Gastrocnemius medialis (tissue), 4 donors: ENCODE data around the gene ITGAV. TPM values are rescaled to one million over a fixed set of nuclear protein-coding genes. Genes with fewer than 3 reads are reported as not detected.
A peak's percentile ranks its signal among the peaks of the same experiment; 100 is the strongest.

ENCODE experiments used
- ATAC-seq, 2 donors: fragments of 150-250 bp; one replicate each; pipeline ENCODE4 v1.9.1; 2016
- DNase-seq, 2 donors: peaks; one replicate each; pipeline ENCODE4 v3.0.0-alpha.2; 2019
- H3K27ac ChIP-seq, 4 donors: fragments of 200-600 bp; sonication (generic); 1 replicate in 1 of 4; 2 replicates in 3 of 4; pipeline ENCODE4 v1.5.1; 2016 to 2018; ENCODE audit warnings: mild to moderate bottlenecking in 2 of 4, moderate library complexity in 1 of 4
- H3K27me3 ChIP-seq, 3 donors: fragments of 200-600 bp; sonication (generic) in 2 of 3; 1 replicate in 1 of 3; 2 replicates in 2 of 3; pipeline versions ENCODE4 v1.5.1 to v1.6.0; 2016 to 2019; ENCODE audit warnings: mild to moderate bottlenecking in 1 of 3, moderate library complexity in 1 of 3
- H3K36me3 ChIP-seq, 2 donors: fragments of 200-600 bp; sonication (generic) in 1 of 2; one replicate each; pipeline ENCODE4 v1.5.1; 2017 to 2018
- H3K4me1 ChIP-seq, 2 donors: fragments of 200-600 bp; sonication (generic) in 1 of 2; one replicate each; pipeline ENCODE4 v1.5.1; 2016 to 2017; ENCODE audit warnings: mild to moderate bottlenecking in 2 of 2
- H3K4me3 ChIP-seq, 4 donors: fragments of 200-600 bp; sonication (generic) in 3 of 4; 1 replicate in 1 of 4; 2 replicates in 3 of 4; pipeline ENCODE4 v1.5.1; 2016 to 2019; ENCODE audit warnings: mild to moderate bottlenecking in 2 of 4
- H3K9me3 ChIP-seq, 3 donors: fragments of 200-600 bp; sonication (generic) in 2 of 3; 1 replicate in 1 of 3; 2 replicates in 2 of 3; pipeline ENCODE4 v1.5.1; 2016 to 2019
- CTCF ChIP-seq, 5 experiments: fragments of 450-650 bp in 3 of 5; fragments of 200-600 bp in 2 of 5; sonication (generic) in 2 of 5; IDR thresholded peaks in 4 of 5; conservative IDR thresholded peaks in 1 of 5; 1 replicate in 4 of 5; 2 replicates in 1 of 5; pipeline ENCODE4 v1.5.1; 2016 to 2019; ENCODE audit warnings: antibody characterized with exemption in 5 of 5, mild to moderate bottlenecking in 3 of 5, moderate library complexity in 3 of 5
- POLR2A ChIP-seq, 2 donors: fragments of 450-650 bp; IDR thresholded peaks; one replicate each; pipeline ENCODE4 v1.6.1; 2017; ENCODE audit warnings: antibody characterized with exemption in 2 of 2, mild to moderate bottlenecking in 2 of 2, moderate library complexity in 2 of 2
- in situ Hi-C, 4 donors: fragments of 200-750 bp; cut with MboI; loops; one replicate each; pipeline versions ENCODE4 v1.15.0 to v1.8.0; 2017; ENCODE audit warnings: low sequenced_read_pairs in 4 of 4
- intact Hi-C: fragments of 100-400 bp; cut with DNase I; formaldehyde crosslinking; loops from one replicate; pipeline ENCODE4 v1.15.1; 2023; ENCODE audit warnings: low total_unique reads
- total RNA-seq, 4 donors: library from RNA; depleted of rRNA; stranded (reverse); fragments of >200 nt; gene quantifications; one replicate each; pipeline versions ENCODE4 v1.1.0 to v1.2.3, GENCODE V29; 2016

The ITGAV gene
- total RNA-seq, 4 donors from 2014 or later = 30.0 to 63.1 (median 47.4) TPM

DNA sequence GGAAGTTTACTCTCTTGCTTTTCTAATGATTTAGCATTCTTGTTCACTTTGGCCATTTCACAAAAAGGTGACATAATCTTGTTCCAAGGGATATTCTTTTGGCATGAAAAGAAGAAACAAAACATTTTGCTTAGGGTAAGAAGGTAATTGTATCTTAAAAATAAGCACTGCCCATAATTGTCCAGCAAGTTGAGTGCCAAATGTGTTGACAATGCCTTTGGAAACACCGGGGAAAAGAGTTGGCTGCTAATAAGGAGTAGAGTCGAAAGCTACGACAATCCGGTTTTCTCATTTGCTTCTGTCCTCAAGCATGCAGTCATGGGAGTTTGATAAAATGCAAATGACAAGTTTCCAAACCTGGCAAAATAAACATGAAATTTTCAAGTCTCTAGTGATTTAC is 27.3 kb downstream of the ITGAV start:
- TF ChIP-seq POLR2A (IDR thresholded peaks at IDR 0.05) (no peak), CTCF (IDR thresholded peaks at IDR 0.05 in 4 of 5, conservative IDR thresholded peaks at IDR 0.05 in 1 of 5) (no peak)
- H3K36me3 ChIP-seq = no peaks in the 10 kb centered on the region
- peaks cover 6 to 21% of the 10 kb centered on the region in 2 donors for H3K4me1 ChIP-seq
- H3K27ac ChIP-seq = peak overlapping the region in 2 of 4 donors; percentile 8 to 43
- no peak overlapping the region for H3K4me3 ChIP-seq
- peak; percentile 46 to 50 for ATAC-seq
- intact Hi-C loops = no loop called here
- in situ Hi-C loops = no loop called here
- no peak for DNase-seq
- H3K9me3 ChIP-seq = no peaks in the 10 kb centered on the region
- H3K27me3 ChIP-seq = no peaks in the 10 kb centered on the region

- Histone ChIP-seq H3K27ac (no peak overlapping the region), H3K27me3 (no peaks in the 10 kb centered on the region), H3K4me1 (peaks cover 6 to 17% of the 10 kb centered on the region in 2 donors), H3K4me3 (no peak overlapping the region), H3K9me3 (no peaks in the 10 kb centered on the region), H3K36me3 (peaks cover 0 to 4% of the 10 kb centered on the region in 2 donors)
- DNase-seq (no peak), ATAC-seq (no peak)
- in situ Hi-C loops (no loop called here), intact Hi-C loops (no loop called here)
- no peak for TF ChIP-seq POLR2A (IDR thresholded peaks at IDR 0.05)
- TF ChIP-seq CTCF (IDR thresholded peaks at IDR 0.05 in 4 of 5, conservative IDR thresholded peaks at IDR 0.05 in 1 of 5) = no peak
Measured at GRCh38 chr2:186617771-186618170, 27.9 kb downstream of the ITGAV start.

DNA sequence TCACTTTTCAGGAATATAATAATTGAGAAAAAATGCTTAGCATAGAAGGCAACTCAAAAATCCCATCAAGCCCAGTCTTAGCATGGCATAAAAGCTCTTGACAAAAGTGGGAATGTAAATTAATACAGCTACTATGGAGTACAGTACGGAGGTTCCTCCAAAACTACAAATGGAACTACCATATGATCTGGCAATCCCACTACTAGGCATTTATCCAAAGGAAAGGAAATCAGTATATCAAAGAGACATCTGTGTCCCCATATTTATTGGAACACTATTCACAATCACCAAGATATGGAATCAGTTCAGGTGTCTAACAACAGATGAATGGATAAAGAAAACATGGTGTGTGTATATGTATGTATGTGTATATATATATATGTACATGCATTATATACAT is 28.8 kb downstream of the ITGAV start:
- intact Hi-C loops = no loop called here

GRCh38 chr2:186623084-186623483 is 33.2 kb downstream of the ITGAV start:
- H3K27me3 ChIP-seq = no peaks in the 10 kb centered on the region
- ATAC-seq = no peak
- DNase-seq = no peak
- H3K4me1 ChIP-seq = peaks cover under 1% of the 10 kb centered on the region in 2 donors
- in situ Hi-C loops (no loop called here), intact Hi-C loops (no loop called here)
- H3K36me3 ChIP-seq = peaks cover 0 to 20% of the 10 kb centered on the region in 2 donors
- no peak overlapping the region for H3K27ac ChIP-seq
- no peak for TF ChIP-seq POLR2A (IDR thresholded peaks at IDR 0.05)
- TF ChIP-seq CTCF (IDR thresholded peaks at IDR 0.05 in 4 of 5, conservative IDR thresholded peaks at IDR 0.05 in 1 of 5) = no peak
- no peaks in the 10 kb centered on the region for H3K9me3 ChIP-seq
- no peak overlapping the region for H3K4me3 ChIP-seq

More for the DNA sequence above, 28.8 kb downstream of the ITGAV start:
- Histone ChIP-seq H3K36me3 (peaks cover 0 to 9% of the 10 kb centered on the region in 2 donors), H3K4me3 (no peak overlapping the region), H3K9me3 (no peaks in the 10 kb centered on the region), H3K4me1 (peaks cover 6 to 14% of the 10 kb centered on the region in 2 donors), H3K27ac (no peak overlapping the region), H3K27me3 (no peaks in the 10 kb centered on the region)
- no peak for ATAC-seq
- DNase-seq = no peak
- no peak for TF ChIP-seq CTCF (IDR thresholded peaks at IDR 0.05 in 4 of 5, conservative IDR thresholded peaks at IDR 0.05 in 1 of 5)
- no peak for TF ChIP-seq POLR2A (IDR thresholded peaks at IDR 0.05)
- in situ Hi-C loops = no loop called here

- Histone ChIP-seq H3K27ac (no peak overlapping the region), H3K27me3 (no peaks in the 10 kb centered on the region), H3K36me3 (peaks cover 0 to 20% of the 10 kb centered on the region in 2 donors), H3K4me1 (no peaks in the 10 kb centered on the region), H3K4me3 (no peak overlapping the region), H3K9me3 (no peaks in the 10 kb centered on the region)
- intact Hi-C loops = no loop called here
- DNase-seq (no peak), ATAC-seq (no peak)
- in situ Hi-C loops = no loop called here
- TF ChIP-seq CTCF (IDR thresholded peaks at IDR 0.05 in 4 of 5, conservative IDR thresholded peaks at IDR 0.05 in 1 of 5) (no peak), POLR2A (IDR thresholded peaks at IDR 0.05) (no peak)
Measured at GRCh38 chr2:186624276-186624675, 34.4 kb downstream of the ITGAV start.
